ENCODE results near the gene CFHR4.
"Not testable (repeated sequence)": the region's sequence is repeated elsewhere in the genome, so short reads cannot be mapped to it uniquely, and the experiment has no call there.

Gene CFHR4

GRCh38 chr1:196943568-196943967 is 55.7 kb downstream of the CFHR4 start, which contains the start of gene CFHR2:
TSS of gene CFHR2 (plus strand) at chr1:196943738. CDS start at chr1:196943881, 143 bp downstream.
- not testable (repeated sequence) for DNase-seq

GRCh38 chr1:196951711-196952394 is 64.0 kb downstream of the CFHR4 start:
- no peak for DNase-seq

GRCh38 chr1:196954778-196955177 is 66.9 kb downstream of the CFHR4 start:
- DNase-seq: no peak

GRCh38 chr1:196955926-196956325 is 68.1 kb downstream of the CFHR4 start:
- DNase-seq: no peak

- no peak for DNase-seq
These were observed 73.0 kb downstream of the CFHR4 start for GRCh38 chr1:196960854-196961253.
